Measurements from ENCODE around the gene EPN2. TPM values are rescaled to one million over a fixed set of nuclear protein-coding genes. Genes with fewer than 3 reads are reported as not detected.
"Not testable (repeated sequence)": the region's sequence is repeated elsewhere in the genome, so short reads cannot be mapped to it uniquely, and the experiment has no call there.

The EPN2 gene
- total RNA-seq = 7.9 and 10.2 TPM in 2 replicates

GRCh38 chr17:19237139-19237388, at the start of gene EPN2:
Gene EPN2, plus strand, starts transcription at chr17:19237366. Its CDS starts 45,754 bp downstream, at chr17:19283120.
- H3K9me3 Mint-ChIP-seq; H3K4me1 Mint-ChIP-seq; H3K36me3 Mint-ChIP-seq (ENCODE audit: low read depth); DNase-seq; intact Hi-C loops (cut with micrococcal nuclease): not testable (repeated sequence)
- H3K27me3 Mint-ChIP-seq = peaks cover 15% of the 10 kb centered on the region
- peak within 1 kb of the TSS; percentile 90 for H3K4me3 Mint-ChIP-seq
- peak within 1 kb of the TSS; percentile 48 for H3K27ac Mint-ChIP-seq

- H3K27me3 Mint-ChIP-seq; intact Hi-C loops (cut with micrococcal nuclease); H3K4me1 Mint-ChIP-seq; H3K4me3 Mint-ChIP-seq; H3K36me3 Mint-ChIP-seq (ENCODE audit: low read depth); H3K9me3 Mint-ChIP-seq; H3K27ac Mint-ChIP-seq: not testable (repeated sequence)
- peak; percentile 98 for DNase-seq
These were observed 49.0 kb upstream of the EPN2 start for GRCh38 chr17:19187883-19188869.

GRCh38 chr17:19188870-19189708, 48.1 kb upstream of the EPN2 start:
- DNase-seq; H3K9me3 Mint-ChIP-seq; H3K4me1 Mint-ChIP-seq; H3K27ac Mint-ChIP-seq; H3K36me3 Mint-ChIP-seq (ENCODE audit: low read depth); H3K27me3 Mint-ChIP-seq; H3K4me3 Mint-ChIP-seq; intact Hi-C loops (cut with micrococcal nuclease): not testable (repeated sequence)

GRCh38 chr17:19189781-19190405, 47.3 kb upstream of the EPN2 start:
- H3K36me3 Mint-ChIP-seq (ENCODE audit: low read depth); H3K4me3 Mint-ChIP-seq; DNase-seq; H3K9me3 Mint-ChIP-seq; H3K27me3 Mint-ChIP-seq; H3K4me1 Mint-ChIP-seq; intact Hi-C loops (cut with micrococcal nuclease); H3K27ac Mint-ChIP-seq: not testable (repeated sequence)

GRCh38 chr17:19196382-19197204, 40.6 kb upstream of the EPN2 start:
- H3K4me1 Mint-ChIP-seq; H3K36me3 Mint-ChIP-seq (ENCODE audit: low read depth); H3K27ac Mint-ChIP-seq; H3K9me3 Mint-ChIP-seq; H3K4me3 Mint-ChIP-seq; intact Hi-C loops (cut with micrococcal nuclease); H3K27me3 Mint-ChIP-seq: not testable (repeated sequence)
- peak; percentile 60 for DNase-seq

- intact Hi-C loops (cut with micrococcal nuclease); H3K9me3 Mint-ChIP-seq; DNase-seq; H3K27ac Mint-ChIP-seq; H3K36me3 Mint-ChIP-seq (ENCODE audit: low read depth); H3K4me1 Mint-ChIP-seq; H3K27me3 Mint-ChIP-seq; H3K4me3 Mint-ChIP-seq: not testable (repeated sequence)
These were observed 34.7 kb upstream of the EPN2 start for GRCh38 chr17:19202448-19202847.

GRCh38 chr17:19203429-19203828, 33.7 kb upstream of the EPN2 start:
- H3K36me3 Mint-ChIP-seq (ENCODE audit: low read depth); H3K27me3 Mint-ChIP-seq; H3K27ac Mint-ChIP-seq; H3K9me3 Mint-ChIP-seq; intact Hi-C loops (cut with micrococcal nuclease); H3K4me1 Mint-ChIP-seq; H3K4me3 Mint-ChIP-seq; DNase-seq: not testable (repeated sequence)

- intact Hi-C loops (cut with micrococcal nuclease); H3K27ac Mint-ChIP-seq; H3K36me3 Mint-ChIP-seq (ENCODE audit: low read depth); H3K27me3 Mint-ChIP-seq; H3K4me1 Mint-ChIP-seq; H3K9me3 Mint-ChIP-seq; H3K4me3 Mint-ChIP-seq; DNase-seq: not testable (repeated sequence)
These were observed 21.9 kb upstream of the EPN2 start for GRCh38 chr17:19215074-19215860.

- not testable (repeated sequence) for H3K9me3 Mint-ChIP-seq, H3K4me1 Mint-ChIP-seq
These were observed 20.8 kb upstream of the EPN2 start for GRCh38 chr17:19216148-19216926.

GRCh38 chr17:19218914-19219313, 18.3 kb upstream of the EPN2 start:
- intact Hi-C loops (cut with micrococcal nuclease); DNase-seq; H3K4me3 Mint-ChIP-seq; H3K27ac Mint-ChIP-seq; H3K9me3 Mint-ChIP-seq; H3K36me3 Mint-ChIP-seq (ENCODE audit: low read depth); H3K27me3 Mint-ChIP-seq; H3K4me1 Mint-ChIP-seq: not testable (repeated sequence)

More at GRCh38 chr17:19216148-19216926, 20.8 kb upstream of the EPN2 start:
- H3K4me3 Mint-ChIP-seq; intact Hi-C loops (cut with micrococcal nuclease); H3K27ac Mint-ChIP-seq; H3K27me3 Mint-ChIP-seq; DNase-seq; H3K36me3 Mint-ChIP-seq (ENCODE audit: low read depth): not testable (repeated sequence)

GRCh38 chr17:19219384-19219783, 17.8 kb upstream of the EPN2 start:
- intact Hi-C loops (cut with micrococcal nuclease); H3K27ac Mint-ChIP-seq; H3K36me3 Mint-ChIP-seq (ENCODE audit: low read depth); DNase-seq; H3K4me1 Mint-ChIP-seq; H3K9me3 Mint-ChIP-seq; H3K4me3 Mint-ChIP-seq; H3K27me3 Mint-ChIP-seq: not testable (repeated sequence)

GRCh38 chr17:19220195-19220594, 17.0 kb upstream of the EPN2 start:
- H3K36me3 Mint-ChIP-seq (ENCODE audit: low read depth); intact Hi-C loops (cut with micrococcal nuclease); H3K27ac Mint-ChIP-seq; DNase-seq; H3K4me1 Mint-ChIP-seq; H3K9me3 Mint-ChIP-seq; H3K27me3 Mint-ChIP-seq; H3K4me3 Mint-ChIP-seq: not testable (repeated sequence)
